Fibroblast of villous mesenchyme (primary cell): ENCODE data around the gene LCN1. TPM values are rescaled to one million over a fixed set of nuclear protein-coding genes. Genes with fewer than 3 reads are reported as not detected.
A peak's percentile ranks its signal among the peaks of the same experiment; 100 is the strongest.

ENCODE experiments used
- DNase-seq: peaks from one replicate; pipeline ENCODE4 v3.0.0-alpha.2; 2010; ENCODE audit warnings: low read depth
- H3K4me3 ChIP-seq: 2 replicates; pipeline ENCODE4 v1.5.1; 2011; ENCODE audit warnings: low read depth, mild to moderate bottlenecking, low read length
- CTCF ChIP-seq: IDR thresholded peaks from 2 replicates; pipeline ENCODE4 v1.5.1; 2012; ENCODE audit warnings: low read depth, mild to moderate bottlenecking, low read length; ENCODE audit not compliant: insufficient read depth
- total RNA-seq: library from RNA; depleted of rRNA; stranded (reverse); fragments of >200 nt; gene quantifications from 2 replicates; pipeline ENCODE4 v1.2.3, GENCODE V29; 2012

Gene LCN1
- not detected in 2 replicates for total RNA-seq

GRCh38 chr9:135520916-135521607 is at the start of gene LCN1:
Gene LCN1 (plus strand): TSS chr9:135521440. CDS start chr9:135521498, 58 bp downstream.
- TF ChIP-seq CTCF = no peak
- no peak for DNase-seq
- H3K4me3 ChIP-seq = no peak within 1 kb of the TSS

GRCh38 chr9:135471791-135472640 is 49.2 kb upstream of the LCN1 start:
- DNase-seq = no peak
- no peak for TF ChIP-seq CTCF
- H3K4me3 ChIP-seq = no peak overlapping the region

GRCh38 chr9:135473972-135474543 is 47.2 kb upstream of the LCN1 start:
- no peak overlapping the region for H3K4me3 ChIP-seq
- no peak for DNase-seq
- TF ChIP-seq CTCF = no peak

GRCh38 chr9:135474915-135475314 is 46.3 kb upstream of the LCN1 start:
- TF ChIP-seq CTCF = peak; percentile 58
- no peak overlapping the region for H3K4me3 ChIP-seq
- DNase-seq = peak; percentile 20

GRCh38 chr9:135476561-135477355 is 44.5 kb upstream of the LCN1 start:
- H3K4me3 ChIP-seq = no peak overlapping the region
- TF ChIP-seq CTCF = no peak
- DNase-seq = peak; percentile 66

GRCh38 chr9:135478191-135478590 is 43.0 kb upstream of the LCN1 start:
- DNase-seq = no peak
- TF ChIP-seq CTCF = no peak
- no peak overlapping the region for H3K4me3 ChIP-seq
